ENCODE measurements around the gene RIPOR3.

The RIPOR3 gene

DNA sequence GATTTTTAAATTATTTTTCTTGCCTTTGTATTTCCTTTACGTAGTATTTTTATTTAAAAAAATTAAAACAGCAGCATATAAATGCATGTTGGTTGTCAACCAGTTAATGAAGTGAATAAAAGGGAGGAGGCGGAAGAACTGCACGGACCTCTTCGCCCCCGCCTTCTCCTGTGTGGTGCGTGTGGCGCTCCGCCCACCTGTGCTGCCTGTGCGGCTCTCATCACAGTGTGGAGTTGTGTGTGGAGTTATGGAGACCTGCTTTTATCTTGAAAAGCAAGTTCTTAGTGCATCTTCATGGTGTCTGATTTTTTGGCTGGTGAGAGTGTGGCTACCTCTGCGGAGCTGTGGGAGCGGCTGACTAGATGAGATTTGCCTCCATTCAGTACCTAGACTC is 122.8 kb downstream of the RIPOR3 start:
- no peak for DNase-seq

DNA sequence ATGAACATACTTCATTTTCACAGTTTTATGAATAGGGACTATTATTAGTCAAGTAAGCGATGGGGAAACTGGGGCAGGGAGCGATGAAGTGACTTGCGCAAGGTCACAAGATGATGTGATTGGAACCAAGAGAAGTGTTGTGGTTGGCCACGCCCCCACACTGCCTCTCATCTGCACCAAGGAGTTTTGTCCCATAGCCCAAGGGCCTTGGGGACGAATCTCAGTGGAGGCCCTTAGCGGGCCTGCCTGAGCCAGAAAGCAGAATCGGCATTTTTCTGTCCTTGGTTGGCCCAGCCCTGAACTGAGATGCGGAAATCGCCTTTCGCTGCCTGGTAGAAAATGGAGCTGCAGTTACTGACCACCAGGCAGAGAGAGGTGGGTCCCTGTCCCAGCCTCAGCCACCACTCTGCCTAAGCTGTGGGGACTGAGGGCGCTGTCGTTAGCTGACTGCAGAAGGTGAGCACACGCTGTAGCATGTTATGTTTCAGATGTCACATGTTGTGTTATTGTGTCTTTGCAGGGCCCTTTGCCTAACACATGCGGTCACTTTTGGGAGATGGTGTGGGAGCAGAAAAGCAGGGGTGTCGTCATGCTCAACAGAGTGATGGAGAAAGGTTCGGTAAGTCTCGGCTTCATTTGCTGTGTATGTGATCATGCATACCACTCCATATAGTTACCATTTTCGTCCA is 123.3 kb downstream of the RIPOR3 start:
- DNase-seq: no peak

DNA sequence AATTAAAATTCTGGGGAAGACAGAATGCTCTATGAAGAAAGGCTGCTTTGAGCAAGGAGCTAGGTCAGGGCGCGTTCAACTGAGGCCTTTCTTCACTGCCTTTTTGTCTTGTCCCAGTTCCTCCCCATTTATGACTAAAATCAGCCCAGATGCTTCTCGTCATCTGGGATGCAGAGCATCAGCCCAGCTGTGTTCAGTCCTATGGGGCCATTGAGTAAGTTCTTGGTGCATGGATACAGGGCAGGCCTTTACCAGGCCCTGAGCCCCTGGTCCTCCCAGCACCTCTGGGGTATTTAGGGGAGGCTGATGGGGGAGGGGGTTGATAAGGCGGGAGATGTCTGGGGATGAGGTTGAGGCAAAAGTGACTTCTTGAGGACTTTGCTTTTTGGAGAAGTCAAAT is 125.5 kb downstream of the RIPOR3 start:
- DNase-seq: no peak

DNA sequence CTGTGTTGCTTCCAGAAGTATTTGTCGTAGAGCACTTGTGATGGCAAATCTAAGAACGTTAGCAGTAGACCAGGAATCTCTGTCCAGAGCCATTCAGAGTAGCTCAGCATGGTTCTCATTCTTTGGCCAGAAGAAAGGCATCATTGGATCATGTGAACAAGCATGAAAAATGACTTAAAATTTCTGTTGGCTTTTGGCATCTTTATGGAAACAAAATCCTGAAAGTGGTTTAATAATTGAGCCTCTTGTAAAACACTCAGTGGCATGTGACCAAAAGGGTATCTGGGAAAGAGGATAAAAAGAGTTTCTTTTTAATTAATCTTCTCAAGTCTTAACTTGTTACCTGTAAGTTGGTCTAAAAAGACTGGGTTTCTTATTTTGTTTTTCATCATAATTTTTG is 126.0 kb downstream of the RIPOR3 start:
- no peak for DNase-seq

DNA sequence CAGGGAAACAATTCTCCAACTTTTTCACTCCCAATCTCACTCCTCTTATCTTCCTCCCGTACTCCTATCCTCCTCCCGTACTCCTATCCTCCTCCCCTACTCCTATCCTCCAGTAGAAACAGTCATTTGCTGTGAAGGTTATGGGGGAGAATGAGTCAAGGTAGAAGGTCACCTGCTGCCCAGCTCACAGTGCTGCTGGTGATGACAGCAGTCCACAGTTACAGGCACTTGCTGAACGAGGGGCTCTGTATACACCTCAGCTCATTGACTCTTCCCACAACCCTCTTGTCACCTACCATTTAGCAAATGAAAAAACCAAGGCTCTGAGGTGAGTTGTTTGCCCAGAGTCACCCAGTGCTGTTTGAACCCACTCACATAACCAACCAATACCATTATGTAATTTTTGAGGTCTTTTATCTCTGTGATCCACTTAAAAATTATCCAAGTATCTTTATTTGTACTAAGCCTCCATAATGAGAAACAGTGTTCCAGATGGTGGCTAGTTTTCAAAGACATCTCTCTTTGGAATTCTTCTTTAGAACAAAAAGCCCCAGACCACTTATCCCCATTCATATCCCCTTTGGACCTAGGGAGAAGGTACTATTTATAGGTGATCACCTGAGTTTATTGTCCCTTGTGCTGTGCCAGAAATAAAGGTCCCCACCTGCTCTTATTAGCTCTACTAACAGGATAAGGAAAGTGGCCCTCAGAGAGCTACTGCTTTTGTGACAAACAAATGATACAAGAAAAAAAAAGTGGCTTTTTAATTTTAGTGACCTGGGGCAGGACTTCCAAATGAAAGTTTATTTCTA is 128.0 kb downstream of the RIPOR3 start:
- DNase-seq: no peak

DNA sequence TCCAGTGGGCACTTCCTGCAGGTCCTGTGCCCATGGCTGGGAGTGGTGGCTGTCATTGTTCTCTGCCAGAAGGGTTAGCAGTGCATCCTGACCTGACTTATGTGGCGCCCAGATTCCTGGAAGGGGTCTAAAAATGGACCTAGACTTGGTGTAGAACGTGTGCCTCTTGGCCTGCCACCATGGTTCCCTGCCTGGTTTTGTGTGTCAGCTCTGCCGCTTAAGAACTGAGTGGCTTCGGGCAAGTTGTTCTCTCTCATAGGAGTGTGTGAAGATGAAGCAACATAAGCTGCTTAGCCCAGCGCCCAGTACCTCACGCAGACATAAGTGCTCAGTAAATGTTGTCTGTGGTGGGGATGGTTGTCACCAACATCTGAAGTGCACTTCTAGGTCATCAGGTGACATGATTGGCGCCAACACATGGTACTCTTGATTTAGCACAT is 129.1 kb downstream of the RIPOR3 start:
- DNase-seq: no peak

DNA sequence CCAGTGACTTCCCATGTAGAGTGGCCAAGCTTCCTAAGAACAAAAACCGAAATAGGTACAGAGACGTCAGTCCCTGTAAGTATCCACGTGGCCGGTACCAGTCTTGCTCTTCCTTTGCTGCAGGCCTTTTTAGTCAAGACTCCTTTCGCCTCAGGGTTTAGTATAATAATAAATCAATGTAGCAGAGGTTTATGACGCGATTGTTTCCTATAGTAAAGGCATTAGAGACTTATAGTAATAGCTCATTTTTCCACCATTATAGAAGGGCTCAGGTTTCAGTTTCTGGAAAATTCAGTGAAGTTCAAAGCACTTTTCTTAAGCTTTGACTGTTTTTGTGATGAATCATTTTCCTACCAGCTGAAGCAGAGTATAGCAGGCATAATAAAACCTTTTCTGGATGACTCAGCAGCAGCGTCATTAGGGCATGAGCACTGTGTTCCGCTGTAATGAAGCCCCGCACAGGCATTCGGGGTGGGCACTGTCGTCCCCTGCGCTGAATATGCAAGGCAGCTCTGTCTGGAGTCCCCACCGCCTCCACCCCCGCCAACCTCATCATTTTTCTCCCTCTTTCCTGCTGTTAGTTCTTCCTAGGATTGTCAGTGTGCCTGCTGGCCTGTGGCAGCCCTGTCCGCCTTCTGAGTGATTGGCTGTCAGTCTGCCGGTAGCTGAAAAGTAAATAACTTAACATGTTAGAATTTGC is 129.8 kb downstream of the RIPOR3 start:
- no peak for DNase-seq

DNA sequence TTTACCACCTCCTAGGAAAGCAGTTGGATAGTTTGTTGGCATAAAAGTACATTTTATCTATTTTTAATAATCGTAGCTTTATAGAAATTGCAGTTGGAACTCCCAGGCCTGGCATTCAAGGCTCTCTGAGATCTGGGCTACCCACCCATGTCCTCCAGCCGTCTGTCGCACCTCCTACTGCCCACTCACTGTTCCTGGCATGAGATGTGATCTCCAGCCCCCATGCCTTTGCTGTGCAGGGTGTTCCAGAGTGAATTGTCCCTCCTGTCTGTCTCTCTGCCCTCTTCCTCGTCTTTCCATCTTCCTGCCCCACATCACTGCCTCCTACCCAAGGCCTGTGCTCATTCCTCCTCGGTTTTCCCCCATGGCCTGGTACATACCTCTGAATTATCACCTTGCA is 130.5 kb downstream of the RIPOR3 start:
- no peak for DNase-seq

DNA sequence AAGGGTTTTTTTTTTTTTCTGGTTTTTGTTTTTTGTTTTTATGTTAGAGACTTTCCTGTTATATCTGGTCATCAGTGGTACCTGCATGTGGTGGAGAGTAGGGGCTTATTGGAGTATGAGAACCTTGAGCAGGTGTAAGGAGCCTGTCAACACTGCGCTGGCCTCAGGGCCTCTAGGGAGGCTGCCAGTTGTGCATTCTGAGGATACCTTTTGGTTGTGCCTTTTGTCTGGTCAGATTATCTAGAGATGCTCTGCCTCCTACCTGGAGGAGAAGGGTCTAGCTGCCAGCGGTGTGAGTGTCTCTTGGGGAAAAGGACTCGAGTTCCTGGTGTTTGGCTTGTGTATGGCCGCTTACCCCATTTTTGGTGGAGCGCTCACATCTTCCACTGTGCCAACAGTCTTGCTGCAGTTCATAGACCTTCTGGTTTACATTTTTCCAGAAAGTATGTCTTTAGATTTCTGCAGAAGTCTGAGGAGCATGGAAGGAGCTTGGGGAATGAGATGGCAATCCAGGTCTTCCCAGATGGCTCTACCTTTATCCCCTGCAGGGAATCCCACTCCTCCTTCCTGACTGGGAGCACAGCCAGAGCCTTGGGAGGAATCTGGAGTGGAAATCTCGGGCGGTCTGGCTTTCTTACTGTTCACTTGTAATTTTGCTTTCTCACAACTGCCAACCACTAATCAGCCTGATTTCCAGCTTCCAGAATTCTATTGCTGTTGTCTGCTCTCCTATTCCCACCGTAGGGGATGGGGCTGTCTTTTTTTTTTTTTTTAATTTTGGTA is 131.3 kb downstream of the RIPOR3 start:
- no peak for DNase-seq

DNA sequence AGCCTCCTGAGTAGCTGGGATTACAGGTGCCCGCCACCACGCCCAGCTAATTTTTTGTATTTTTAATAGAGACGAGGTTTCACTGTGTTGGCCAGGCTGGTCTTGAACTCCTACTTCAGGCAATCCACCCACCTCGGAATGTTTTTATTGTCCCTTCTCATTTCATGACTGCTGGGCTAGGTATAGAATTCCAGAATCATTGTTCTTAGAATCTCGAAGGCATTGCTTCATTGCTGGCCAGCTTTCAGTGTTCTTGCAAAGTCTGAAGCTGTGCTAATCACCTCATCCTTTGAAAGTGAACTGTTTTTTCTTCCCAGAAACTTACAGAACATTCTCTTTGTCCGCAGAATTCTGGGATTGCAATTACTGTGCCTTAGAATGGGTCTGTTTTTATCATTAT is 132.2 kb downstream of the RIPOR3 start:
- DNase-seq: no peak

DNA sequence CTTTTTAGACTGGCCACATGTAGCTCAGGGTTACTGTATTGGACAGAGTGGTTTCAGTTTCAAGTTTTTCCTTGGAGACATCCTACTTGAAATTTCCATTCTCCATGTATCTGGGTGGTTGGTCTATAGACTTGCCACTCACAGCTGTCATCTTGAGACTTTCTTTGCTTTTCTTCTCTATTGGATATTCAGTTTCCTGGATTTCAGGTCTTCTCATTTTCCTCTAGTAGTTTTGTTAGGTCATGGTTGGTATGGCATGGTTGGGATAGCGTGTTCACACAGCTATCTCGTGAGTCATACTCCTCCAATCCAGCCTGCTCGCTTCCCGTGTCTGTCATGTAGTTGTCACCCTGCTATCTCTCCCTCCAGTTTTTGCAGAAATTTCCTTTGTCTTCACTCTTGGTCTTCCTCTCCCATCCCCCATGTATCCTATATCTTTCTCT is 132.8 kb downstream of the RIPOR3 start:
- DNase-seq: no peak

DNA sequence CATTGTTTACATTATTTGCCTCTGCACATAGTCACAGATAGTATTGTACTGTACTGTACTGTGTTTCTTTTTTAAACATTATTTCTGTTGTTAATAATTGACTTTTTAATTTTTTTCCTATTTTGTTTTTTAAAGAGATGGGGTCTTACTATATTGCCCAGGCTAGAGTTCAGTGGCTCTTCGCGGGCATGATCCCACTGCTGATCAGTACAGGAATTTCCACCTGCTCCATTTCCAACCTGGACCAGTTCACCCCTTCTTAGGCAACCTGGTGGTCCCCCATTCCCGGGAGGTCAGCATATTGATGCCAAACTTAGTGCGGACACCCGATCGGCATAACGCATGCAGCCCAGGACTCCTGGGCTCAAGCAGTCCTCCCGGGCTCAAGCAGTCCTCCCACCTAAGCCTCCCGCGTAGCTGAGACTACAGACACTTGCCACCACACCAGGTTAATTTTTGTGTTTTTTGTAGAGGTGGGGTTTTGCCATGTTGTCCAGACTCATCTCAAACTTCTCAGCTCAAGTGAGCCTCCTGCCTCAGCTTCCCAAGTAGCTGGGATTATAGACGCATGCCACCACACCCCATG is 133.7 kb downstream of the RIPOR3 start:
- DNase-seq: no peak

DNA sequence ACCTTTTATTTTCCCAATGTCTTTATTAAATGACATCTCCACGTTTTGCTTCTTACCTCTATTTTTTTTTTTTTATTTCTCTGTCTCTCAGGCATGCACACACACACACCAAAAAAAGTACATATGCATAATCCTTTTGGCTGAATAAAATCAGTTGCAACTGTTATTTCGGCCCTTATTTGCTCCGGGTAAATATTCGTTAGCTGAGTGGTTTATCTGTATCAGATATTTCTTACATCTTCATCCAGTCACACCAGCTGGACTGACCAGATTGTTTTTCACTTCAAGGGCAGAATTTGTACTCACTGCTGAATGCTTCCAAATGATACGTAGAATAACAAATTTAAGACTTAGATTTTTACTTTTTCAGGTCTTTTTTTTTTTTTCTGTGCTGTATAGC is 135.7 kb downstream of the RIPOR3 start:
- no peak for DNase-seq

DNA sequence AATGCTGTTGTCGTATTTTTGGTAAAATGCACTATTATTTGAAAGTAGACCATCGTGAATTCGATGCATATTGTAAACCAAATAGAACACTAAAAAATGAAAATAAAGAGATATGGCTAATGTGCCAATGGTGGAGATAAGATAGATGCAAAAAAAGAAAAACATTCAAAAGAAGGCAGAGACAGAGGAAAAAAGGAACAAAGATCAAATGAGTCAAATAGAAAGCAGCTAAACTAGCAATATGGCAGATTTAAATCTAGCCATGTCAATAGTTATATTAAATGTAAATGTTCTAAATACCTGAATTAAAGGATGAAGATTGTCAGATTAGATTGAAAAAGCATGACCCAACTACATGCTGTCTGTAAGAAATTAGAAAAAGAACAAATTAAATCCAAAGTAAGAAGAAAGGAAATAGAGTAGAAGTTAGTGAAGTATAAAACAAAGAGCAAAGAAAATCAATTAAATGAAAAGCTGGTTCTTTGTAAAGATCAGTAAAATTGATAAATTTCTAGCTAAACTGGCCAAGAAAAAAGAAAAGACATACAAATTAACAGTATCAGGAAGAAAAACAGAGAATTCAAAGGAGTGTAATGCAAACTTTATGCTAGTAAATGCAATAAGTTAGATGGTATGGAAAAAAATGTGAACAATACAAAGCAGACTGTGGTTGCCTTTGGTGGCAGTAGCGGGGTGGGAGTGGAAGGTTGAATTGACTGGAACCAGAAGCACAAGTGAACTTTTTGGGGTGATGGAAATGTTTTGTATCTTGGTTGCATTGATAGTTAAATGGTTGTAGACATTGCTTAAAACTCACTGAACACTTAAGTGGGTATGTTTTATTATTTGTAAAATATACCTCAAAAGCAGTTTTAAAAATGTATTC is 136.4 kb downstream of the RIPOR3 start:
- DNase-seq: no peak

DNA sequence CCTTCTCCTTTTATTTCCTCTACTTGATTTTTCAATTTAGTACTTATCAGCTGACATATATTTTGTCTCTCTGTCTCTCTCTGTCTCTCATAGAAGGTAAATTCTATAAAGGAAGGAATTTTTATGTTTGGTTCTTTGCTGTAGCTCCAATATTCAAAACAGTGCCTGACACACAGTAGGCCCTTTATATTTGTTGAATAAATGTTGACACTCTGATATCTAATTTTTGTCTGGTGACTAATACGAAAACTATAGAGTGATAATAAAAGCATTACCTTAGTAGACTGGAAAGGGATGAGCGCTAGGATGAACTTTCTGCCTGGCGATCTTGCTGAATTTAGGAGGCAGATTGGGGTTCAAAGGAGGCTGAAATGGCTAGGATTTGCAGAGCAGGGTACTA is 138.4 kb downstream of the RIPOR3 start:
- DNase-seq: no peak

DNA sequence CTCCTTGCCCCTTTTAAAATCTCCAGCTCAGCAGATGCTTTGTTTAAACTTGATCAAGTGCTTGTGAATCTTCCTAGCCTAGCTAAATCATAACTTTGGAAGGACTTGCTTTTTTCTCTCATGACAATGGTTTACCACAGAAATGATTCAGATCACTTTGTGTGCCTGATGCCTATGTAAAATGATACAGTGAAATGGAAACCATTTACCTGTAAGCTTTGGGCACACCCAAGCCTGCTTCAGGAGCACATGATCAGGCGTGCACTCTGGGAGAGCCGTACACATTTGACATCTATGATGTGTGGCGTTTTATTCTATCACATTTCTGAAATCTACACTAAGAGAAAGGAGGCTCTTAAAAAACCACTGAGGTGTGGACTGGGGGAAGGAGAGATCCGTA is 140.1 kb downstream of the RIPOR3 start:
- DNase-seq: no peak

DNA sequence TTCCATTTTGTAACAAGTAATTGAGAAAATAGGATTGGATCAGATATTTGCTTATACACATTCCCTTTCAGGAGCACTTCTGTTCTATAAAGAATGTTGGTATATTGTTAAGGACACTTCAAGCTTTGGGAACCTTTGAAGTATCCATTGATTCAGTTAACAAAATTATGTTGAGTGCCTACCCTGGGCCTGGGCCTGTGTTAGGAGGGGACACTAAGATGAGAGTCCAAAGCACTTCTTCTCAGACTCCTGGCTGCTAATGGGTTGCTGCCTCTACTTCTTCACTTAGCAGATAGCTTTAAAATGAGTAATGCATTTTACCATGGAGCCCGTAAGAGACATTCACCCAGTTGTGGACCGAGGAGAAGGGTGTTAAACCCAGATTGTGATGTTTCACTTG is 140.8 kb downstream of the RIPOR3 start:
- DNase-seq: no peak

DNA sequence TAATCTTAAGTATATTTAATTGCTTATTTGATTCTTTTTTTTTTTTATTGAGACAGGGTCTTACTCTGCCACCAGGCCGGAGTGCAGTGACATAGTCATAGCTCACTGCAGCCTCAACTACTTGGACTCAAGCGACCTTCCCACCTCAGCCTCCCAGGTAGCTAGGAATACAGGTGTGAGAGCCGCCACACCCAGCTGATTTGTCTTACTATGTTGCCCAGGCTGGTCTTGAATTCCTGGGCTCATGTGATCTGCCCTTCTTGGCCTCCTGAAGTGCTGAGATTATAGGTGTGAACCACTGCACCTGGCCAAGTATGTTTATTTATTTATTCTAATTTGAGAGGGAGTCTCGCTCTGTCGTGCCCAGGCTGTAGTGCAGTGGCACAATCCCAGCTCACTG is 142.9 kb downstream of the RIPOR3 start:
- no peak for DNase-seq

DNA sequence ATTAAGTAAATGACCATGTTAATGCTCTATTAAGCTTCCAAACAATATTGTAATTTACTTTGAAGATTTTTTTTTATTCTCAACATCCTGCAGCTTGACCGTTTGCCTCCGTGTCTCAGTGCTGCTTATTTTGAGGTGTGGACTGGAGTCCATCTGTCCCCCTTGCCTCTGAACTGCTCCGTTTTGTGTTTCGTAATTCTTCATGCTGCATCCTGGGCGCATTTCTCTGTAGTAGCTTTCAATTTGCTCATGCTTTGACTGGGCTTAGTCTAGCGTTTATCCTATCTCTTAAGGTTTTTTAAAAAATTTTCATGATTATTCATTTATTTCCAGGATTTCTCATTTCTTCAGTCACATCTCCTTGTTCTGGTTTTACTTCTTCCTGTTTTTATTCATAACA is 143.4 kb downstream of the RIPOR3 start:
- DNase-seq: no peak

DNA sequence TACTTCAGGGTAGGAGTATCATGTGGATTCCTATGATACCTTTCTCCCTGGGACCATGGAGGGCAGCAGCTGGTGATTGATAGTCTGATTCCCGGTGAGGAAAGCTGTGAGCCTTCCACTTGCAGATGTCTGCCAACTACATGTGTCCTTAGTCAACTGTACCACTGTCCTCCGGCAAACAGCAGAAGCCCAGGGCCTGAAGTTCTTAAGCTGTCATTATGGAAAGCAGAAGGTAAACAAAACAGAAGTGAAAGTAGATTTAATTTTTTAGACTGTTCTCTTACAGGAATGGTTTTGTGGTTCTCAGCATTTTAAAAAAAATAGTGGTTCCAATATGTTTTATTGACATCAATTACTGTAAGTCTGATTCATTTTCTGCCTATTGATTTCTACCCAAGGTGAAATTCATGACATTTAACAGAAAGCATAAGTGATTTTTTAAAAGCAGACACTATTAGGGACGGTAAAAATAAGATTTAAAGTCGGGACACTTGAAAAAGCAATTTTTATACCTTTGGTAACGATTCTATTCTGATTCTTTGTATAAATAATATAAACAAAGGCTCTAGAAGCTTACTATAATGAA is 144.5 kb downstream of the RIPOR3 start:
- no peak for DNase-seq

DNA sequence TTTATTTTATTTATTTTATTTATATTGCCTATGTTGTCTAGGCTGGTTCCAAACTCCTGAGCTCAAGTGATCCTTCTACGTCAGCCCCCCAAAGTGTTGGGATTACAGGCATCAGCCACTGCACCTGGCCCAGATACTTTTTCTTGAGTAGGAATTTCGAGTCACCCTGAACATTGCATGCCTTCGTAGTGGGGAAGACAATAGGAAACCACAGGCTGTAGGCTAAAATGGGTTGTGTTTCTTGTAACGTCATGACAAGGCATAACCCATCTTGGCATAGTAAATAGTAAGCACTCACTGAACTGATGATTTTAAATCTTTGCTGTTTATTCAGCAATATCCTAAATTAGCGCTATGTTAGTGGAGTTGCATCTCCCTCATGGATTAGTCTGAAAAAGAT is 146.2 kb downstream of the RIPOR3 start:
- no peak for DNase-seq

All from NCI-H748 treated with DMSO at 0.1 percent for 48 hours (cell line).